Neutrophil (primary cell): ENCODE measurements around the gene COL16A1.

Experiments used
- H3K27ac ChIP-seq: fragments of 200-600 bp; sonication (generic); 2 replicates; pipeline ENCODE4 v1.5.1; 2016; ENCODE audit warnings: mild to moderate bottlenecking, moderate library complexity
- H3K27me3 ChIP-seq: fragments of 200-600 bp; sonication (generic); 2 replicates; pipeline ENCODE4 v1.6.0; 2016; ENCODE audit warnings: mild to moderate bottlenecking
- H3K36me3 ChIP-seq: fragments of 200-600 bp; sonication (generic); 2 replicates; pipeline ENCODE4 v1.5.1; 2017
- H3K4me1 ChIP-seq, 2 experiments: fragments of 200-600 bp in 1 of 2; sonication (generic) in 1 of 2; 1 replicate in 1 of 2; 2 replicates in 1 of 2; pipeline versions ENCODE4 v1.5.1 to v1.6.1; 2013 to 2016; ENCODE audit warnings: low read depth in 1 of 2, low read length in 1 of 2, mild to moderate bottlenecking in 1 of 2, moderate library complexity in 1 of 2; ENCODE audit not compliant: control insufficient read depth in 1 of 2, insufficient read depth in 1 of 2
- H3K4me3 ChIP-seq, 2 experiments: fragments of 200-600 bp in 1 of 2; sonication (generic) in 1 of 2; 1 replicate in 1 of 2; 2 replicates in 1 of 2; pipeline ENCODE4 v1.5.1; 2013 to 2016; ENCODE audit warnings: low read depth in 1 of 2, low read length in 1 of 2, mild to moderate bottlenecking in 1 of 2, moderate library complexity in 1 of 2
- H3K9me3 ChIP-seq: fragments of 200-600 bp; sonication (generic); 2 replicates; pipeline ENCODE4 v1.5.1; 2016
- TF ChIP-seq, protein P1 (sequence below): fragments of 200-600 bp; sonication (generic); IDR thresholded peaks from 2 replicates; pipeline ENCODE4 v1.5.1; 2016; ENCODE audit warnings: antibody characterized with exemption

COL16A1 gene

DNA sequence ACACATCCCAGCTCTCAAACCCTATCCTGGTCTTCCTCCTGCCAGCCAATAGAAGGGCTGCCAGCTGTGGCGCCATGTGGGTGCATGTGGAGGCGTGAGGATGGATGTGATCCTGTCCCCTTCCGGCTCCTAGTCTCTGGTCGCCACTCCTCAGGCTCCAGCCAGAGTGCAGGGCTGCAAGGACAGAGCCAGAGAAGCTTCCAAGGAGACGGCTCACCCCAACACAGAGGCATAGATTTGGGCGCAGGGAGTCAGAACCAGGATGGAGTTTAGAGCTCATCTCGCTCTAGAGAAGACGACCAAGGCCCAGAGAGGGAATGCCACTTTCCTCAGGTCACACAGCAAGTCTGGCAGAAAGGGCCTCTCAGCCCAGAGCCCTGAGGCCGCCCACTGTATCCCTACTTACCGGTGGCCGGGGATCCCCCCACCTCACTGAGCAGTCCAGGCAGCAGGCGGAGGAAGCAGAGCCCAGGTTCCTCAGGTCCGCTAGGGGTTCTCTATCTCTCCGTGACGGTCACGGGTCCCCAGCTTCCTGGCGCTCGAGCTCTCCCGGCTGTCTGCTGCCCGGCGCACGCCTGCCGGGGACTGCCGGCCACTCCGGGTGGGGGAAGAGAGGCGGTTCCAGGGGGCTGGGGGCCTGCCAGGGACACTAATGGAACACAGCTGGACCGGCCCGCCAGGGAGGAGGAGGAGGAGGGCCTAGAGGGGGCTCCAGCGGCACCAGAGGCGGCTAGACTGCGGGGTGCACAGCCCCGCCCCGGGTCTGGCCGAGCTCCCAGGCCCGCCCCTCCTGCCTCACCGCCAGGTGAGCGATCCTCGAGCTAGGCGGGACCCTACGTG lies at the start of gene COL16A1:
Gene COL16A1 (minus strand): TSS at position 587 of the 840 bp plus-strand sequence. CDS start 1,824 bp downstream, outside the sequence.
- H3K4me3 ChIP-seq = no peak within 1 kb of the TSS
- no peaks in the 10 kb centered on the region for H3K4me1 ChIP-seq
- H3K27me3 ChIP-seq = peaks cover 78% of the 10 kb centered on the region
- no peaks in the 10 kb centered on the region for H3K36me3 ChIP-seq
- no peak within 1 kb of the TSS for H3K27ac ChIP-seq
- TF ChIP-seq, protein P1, sequence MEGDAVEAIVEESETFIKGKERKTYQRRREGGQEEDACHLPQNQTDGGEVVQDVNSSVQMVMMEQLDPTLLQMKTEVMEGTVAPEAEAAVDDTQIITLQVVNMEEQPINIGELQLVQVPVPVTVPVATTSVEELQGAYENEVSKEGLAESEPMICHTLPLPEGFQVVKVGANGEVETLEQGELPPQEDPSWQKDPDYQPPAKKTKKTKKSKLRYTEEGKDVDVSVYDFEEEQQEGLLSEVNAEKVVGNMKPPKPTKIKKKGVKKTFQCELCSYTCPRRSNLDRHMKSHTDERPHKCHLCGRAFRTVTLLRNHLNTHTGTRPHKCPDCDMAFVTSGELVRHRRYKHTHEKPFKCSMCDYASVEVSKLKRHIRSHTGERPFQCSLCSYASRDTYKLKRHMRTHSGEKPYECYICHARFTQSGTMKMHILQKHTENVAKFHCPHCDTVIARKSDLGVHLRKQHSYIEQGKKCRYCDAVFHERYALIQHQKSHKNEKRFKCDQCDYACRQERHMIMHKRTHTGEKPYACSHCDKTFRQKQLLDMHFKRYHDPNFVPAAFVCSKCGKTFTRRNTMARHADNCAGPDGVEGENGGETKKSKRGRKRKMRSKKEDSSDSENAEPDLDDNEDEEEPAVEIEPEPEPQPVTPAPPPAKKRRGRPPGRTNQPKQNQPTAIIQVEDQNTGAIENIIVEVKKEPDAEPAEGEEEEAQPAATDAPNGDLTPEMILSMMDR = no peak
- H3K9me3 ChIP-seq = no peaks in the 10 kb centered on the region

DNA sequence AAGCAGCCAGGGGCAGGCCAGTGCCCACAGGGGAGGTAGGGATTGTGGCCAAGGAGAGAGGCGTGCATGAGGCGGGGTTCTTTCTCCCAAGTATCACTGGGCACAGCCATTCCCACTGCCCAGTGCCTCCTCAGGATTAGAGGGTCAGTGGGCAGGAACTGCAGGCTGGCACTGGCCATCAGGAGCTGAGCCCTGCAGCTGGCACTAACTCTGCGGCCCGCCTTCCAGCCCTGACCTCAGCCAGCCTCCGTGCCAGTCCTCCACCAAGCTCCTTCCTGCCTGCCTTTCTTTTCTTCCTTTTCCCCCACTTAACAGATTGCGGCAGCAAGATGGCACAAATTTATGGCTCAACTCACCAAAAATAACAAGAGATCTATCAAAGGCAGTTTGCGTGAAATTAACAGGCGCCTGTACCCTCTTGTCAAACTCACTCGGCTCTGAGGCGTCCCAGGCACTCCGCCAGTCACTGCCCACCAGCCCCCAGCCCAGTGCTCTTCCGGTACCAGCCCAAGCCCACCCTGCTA lies 49.2 kb upstream of the COL16A1 start:
- Histone ChIP-seq H3K36me3 (no peaks in the 10 kb centered on the region), H3K4me1 (peaks cover 11 to 14% of the 10 kb centered on the region in 2 experiments), H3K4me3 (no peak overlapping the region), H3K27ac (no peak overlapping the region), H3K27me3 (peaks cover 62% of the 10 kb centered on the region), H3K9me3 (no peaks in the 10 kb centered on the region)
- TF ChIP-seq, protein P1 = no peak

DNA sequence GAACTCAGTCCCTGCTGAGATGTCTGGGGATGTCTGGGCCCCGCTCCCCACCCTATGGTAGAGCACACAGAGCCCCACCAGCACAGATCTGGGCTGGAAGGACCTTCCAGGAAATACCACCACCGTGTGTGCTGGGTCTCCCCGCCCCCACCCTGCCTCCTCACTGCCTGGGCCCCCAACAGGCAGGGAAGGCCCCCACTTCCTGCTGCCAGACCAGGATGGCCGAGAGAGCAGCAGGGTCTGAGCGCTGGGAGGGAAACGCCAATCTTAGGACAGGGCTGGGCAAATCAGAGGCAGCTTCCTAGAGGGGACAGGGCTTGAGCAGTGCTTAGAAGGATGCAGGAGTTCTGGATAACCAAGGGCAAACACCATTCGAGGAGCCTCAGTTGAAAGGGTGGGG lies 48.4 kb upstream of the COL16A1 start:
- Histone ChIP-seq H3K9me3 (no peaks in the 10 kb centered on the region), H3K36me3 (no peaks in the 10 kb centered on the region), H3K4me3 (no peak overlapping the region), H3K27ac (no peak overlapping the region), H3K27me3 (peaks cover 60% of the 10 kb centered on the region), H3K4me1 (peaks cover 11 to 14% of the 10 kb centered on the region in 2 experiments)
- TF ChIP-seq, protein P1 = no peak

DNA sequence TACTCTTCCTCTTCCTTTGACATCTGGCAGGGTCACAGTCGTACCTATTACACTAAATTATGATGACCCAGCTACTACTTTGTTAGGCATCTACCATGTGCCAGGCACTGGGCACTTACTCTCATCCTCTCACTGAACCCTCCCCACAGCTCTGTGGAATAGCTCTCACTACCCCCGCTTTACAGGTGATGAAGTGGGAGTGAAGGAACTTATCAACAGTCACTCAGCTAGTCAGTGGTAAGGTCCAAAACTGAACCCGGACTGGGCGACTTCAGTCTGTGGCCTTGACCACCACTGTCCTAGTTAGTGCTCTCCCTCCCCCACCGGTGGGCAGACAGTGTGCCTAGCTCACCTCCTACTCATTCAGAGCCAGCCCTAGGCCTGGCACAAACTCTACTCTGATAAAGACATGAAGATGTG lies 48.0 kb upstream of the COL16A1 start:
- H3K9me3 ChIP-seq = no peaks in the 10 kb centered on the region
- H3K27ac ChIP-seq = no peak overlapping the region
- H3K4me3 ChIP-seq = no peak overlapping the region
- TF ChIP-seq, protein P1 = no peak
- H3K4me1 ChIP-seq = peaks cover 11 to 14% of the 10 kb centered on the region in 2 experiments
- H3K36me3 ChIP-seq = no peaks in the 10 kb centered on the region
- peaks cover 63% of the 10 kb centered on the region for H3K27me3 ChIP-seq

DNA sequence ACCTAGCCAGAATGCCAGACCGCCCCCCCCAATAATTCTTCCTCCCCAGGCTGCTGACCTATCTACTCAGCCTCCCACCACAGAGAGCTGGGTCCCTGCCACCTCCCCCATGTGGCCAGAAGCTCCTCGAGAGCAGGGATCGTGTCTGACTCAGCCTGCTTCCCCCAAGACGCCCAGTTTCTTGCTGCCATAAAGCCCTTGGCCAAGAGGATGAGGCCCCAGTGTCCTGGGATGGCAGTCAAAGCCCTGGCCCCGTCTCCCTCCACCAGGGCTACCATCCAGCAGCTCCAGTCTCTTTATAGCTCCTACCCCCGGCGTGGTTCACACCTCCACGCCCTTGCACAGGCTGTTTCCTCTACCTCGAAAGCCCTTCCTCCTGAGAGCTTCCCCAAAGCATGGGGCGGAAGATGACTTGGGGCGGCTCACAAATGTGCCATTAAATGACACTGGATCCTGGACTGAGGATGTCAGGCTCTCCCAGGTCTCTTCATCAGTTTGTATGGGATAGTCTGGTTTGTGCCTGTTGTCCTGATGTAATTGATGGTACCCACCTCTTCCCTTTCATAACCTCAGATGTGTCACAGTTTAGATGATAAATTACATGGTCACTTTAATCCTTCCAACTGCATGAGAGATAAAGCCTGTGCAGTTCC lies 47.2 kb upstream of the COL16A1 start:
- TF ChIP-seq, protein P1 = no peak
- peaks cover 11 to 14% of the 10 kb centered on the region in 2 experiments for H3K4me1 ChIP-seq
- no peak overlapping the region for H3K27ac ChIP-seq
- no peaks in the 10 kb centered on the region for H3K9me3 ChIP-seq
- no peaks in the 10 kb centered on the region for H3K36me3 ChIP-seq
- no peak overlapping the region for H3K4me3 ChIP-seq
- peaks cover 68% of the 10 kb centered on the region for H3K27me3 ChIP-seq
